ENCODE data around the gene SON. TPM values are rescaled to one million over a fixed set of nuclear protein-coding genes. Genes with fewer than 3 reads are reported as not detected.

SON gene
- total RNA-seq, 1 experiment from 2014 or later: 329 TPM

DNA sequence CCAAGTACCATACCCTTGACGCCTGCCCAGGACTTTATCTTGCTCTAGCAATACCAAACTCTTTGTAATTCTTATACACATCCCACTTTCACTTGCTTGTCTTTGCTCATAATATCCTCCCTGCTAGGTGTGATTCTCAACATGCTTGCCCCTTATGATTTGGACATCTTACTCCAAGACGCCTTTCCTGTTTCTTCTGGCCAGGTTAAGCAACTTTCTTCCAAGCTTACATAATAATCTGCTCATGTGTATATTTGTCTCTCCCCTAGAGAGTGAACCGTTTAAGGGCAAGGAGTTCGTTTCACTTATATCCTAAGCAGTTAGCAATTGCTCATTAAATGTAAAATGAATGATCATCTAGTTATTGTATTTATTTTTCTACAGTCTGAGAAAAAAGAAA, 76.9 kb downstream of the SON start:
- Histone ChIP-seq H3T11ph (ENCODE audit: low read length) (no peak overlapping the region), H3K9ac (ENCODE audit: extremely low read depth, insufficient read length, low read length) (no peak overlapping the region), H2BK20ac (ENCODE audit: low read depth, low read length, poor library complexity, severe bottlenecking) (no peak overlapping the region), H3K79me1 (ENCODE audit: insufficient read depth, low read depth, low read length, poor library complexity, severe bottlenecking) (no peaks in the 10 kb centered on the region), H3K79me2 (ENCODE audit: insufficient read depth, low read length) (no peaks in the 10 kb centered on the region), H3K4ac (ENCODE audit: low read depth, low read length) (no peak overlapping the region), H3K23me2 (ENCODE audit: insufficient read length, low read depth, low read length, poor library complexity, severe bottlenecking) (no peaks in the 10 kb centered on the region), H2AFZ (ENCODE audit: low read length) (no peak overlapping the region), H3K4me1 (ENCODE audit: insufficient read depth, low read length) (no peaks in the 10 kb centered on the region), H2BK15ac (ENCODE audit: low read depth, low read length) (no peak overlapping the region), H3K4me2 (ENCODE audit: insufficient read depth, insufficient read length, low read length) (no peak overlapping the region), H3K56ac (ENCODE audit: insufficient read length, low read depth, low read length) (no peak overlapping the region), H3K9me3 (ENCODE audit: control insufficient read depth, low read depth, low read length) (no peaks in the 10 kb centered on the region), H4K20me1 (ENCODE audit: control insufficient read depth, insufficient read depth, insufficient read length) (no peaks in the 10 kb centered on the region), H4K8ac (replicated peaks; ENCODE audit: insufficient read length, low read depth, low read length) (no peak overlapping the region), H3K18ac (ENCODE audit: insufficient read length, low read depth, low read length) (no peak overlapping the region), H3K27me3 (ENCODE audit: insufficient read depth, low read length) (no peaks in the 10 kb centered on the region), H4K91ac (ENCODE audit: insufficient read length, low read depth, low read length) (no peak overlapping the region), H3K14ac (ENCODE audit: insufficient read depth, low read length) (no peak overlapping the region), H2BK120ac (ENCODE audit: low read depth, low read length, poor library complexity, severe bottlenecking) (no peak overlapping the region), H2AK5ac (ENCODE audit: insufficient read length, low read length) (no peak overlapping the region), H2BK12ac (ENCODE audit: insufficient read length, low read depth, low read length) (no peak overlapping the region), H4K5ac (ENCODE audit: insufficient read length, low read depth, low read length) (no peak overlapping the region), H3K23ac (ENCODE audit: insufficient read length, low read depth, low read length) (no peak overlapping the region), H3K27ac (ENCODE audit: insufficient read length, low read depth, low read length) (no peak overlapping the region), H2BK5ac (ENCODE audit: insufficient read length, low read length) (no peak overlapping the region)
- TF ChIP-seq CTCF (conservative IDR thresholded peaks at IDR 0.05): no peak
- Mint-ChIP-seq H3K27ac (no peak overlapping the region), H3K27me3 (ENCODE audit: low read depth) (no peaks in the 10 kb centered on the region; the same call in 1 of the 2 replicates), H3K9me3 (peaks cover 0 to 2% of the 10 kb centered on the region in 2 experiments; a peak in 1 of 5 replicates), H3K4me3 (no peak overlapping the region), H3K4me1 (peaks cover 17 to 18% of the 10 kb centered on the region in 2 experiments), H3K36me3 (ENCODE audit: insufficient read depth in 1 of 3, low read depth in 3 of 3) (peaks cover 7 to 38% (median 27%) of the 10 kb centered on the region in 3 experiments; a peak in 6 of 7 replicates)
- no CpG with 5 or more reads among the region's 4 CpGs for WGBS (ENCODE audit: extremely low coverage, insufficient read length, low lambda C conversion rate)
- DNase-seq: no peak
